AML-193 (cell line): ENCODE data around the gene CRTAC1.
A peak's percentile ranks its signal among the peaks of the same experiment; 100 is the strongest.

Experiments
- DNase-seq, 2 experiments: peaks; one replicate each; lab custom pipeline; 2025; lab: John Stamatoyannopoulos, UW

The CRTAC1 gene

GRCh38 chr10:98030093-98030821 is at the start of gene CRTAC1:
TSS of gene CRTAC1 (minus strand) at chr10:98030621. CDS start at chr10:98030472, 149 bp downstream.
- DNase-seq, result no peak

GRCh38 chr10:98078774-98079173 is 48.4 kb upstream of the CRTAC1 start:
- DNase-seq, result no peak

GRCh38 chr10:98077223-98077622 is 46.8 kb upstream of the CRTAC1 start:
- no peak for DNase-seq

GRCh38 chr10:98076086-98076485 is 45.7 kb upstream of the CRTAC1 start:
- peak; percentile 48 to 59 for DNase-seq

GRCh38 chr10:98074315-98074911 is 44.0 kb upstream of the CRTAC1 start:
- no peak for DNase-seq

- DNase-seq, result no peak
Observed at GRCh38 chr10:98067165-98067564, 36.7 kb upstream of the CRTAC1 start.

- no peak for DNase-seq
Observed at GRCh38 chr10:98063740-98064027, 33.3 kb upstream of the CRTAC1 start.

- DNase-seq, result no peak
Observed at GRCh38 chr10:98062424-98062823, 32.0 kb upstream of the CRTAC1 start.

GRCh38 chr10:98060079-98060478 is 29.7 kb upstream of the CRTAC1 start:
- DNase-seq, result no peak

- DNase-seq, result no peak
Observed at GRCh38 chr10:98058295-98058694, 27.9 kb upstream of the CRTAC1 start.

- no peak for DNase-seq
Observed at GRCh38 chr10:98055841-98056516, 25.6 kb upstream of the CRTAC1 start.

- no peak for DNase-seq
Observed at GRCh38 chr10:98047009-98047741, 16.8 kb upstream of the CRTAC1 start.

- peak; percentile 18 to 31 for DNase-seq
Observed at GRCh38 chr10:98045785-98046389, 15.5 kb upstream of the CRTAC1 start.

- DNase-seq, result peak; percentile 38 to 44
Observed at GRCh38 chr10:98041352-98042043, 11.1 kb upstream of the CRTAC1 start.

- DNase-seq, result no peak
Observed at GRCh38 chr10:98039690-98040381, 9.4 kb upstream of the CRTAC1 start.

- no peak for DNase-seq
Observed at GRCh38 chr10:98038288-98038687, 7.9 kb upstream of the CRTAC1 start.

- no peak for DNase-seq
Observed at GRCh38 chr10:98035599-98035998, 5.2 kb upstream of the CRTAC1 start.

GRCh38 chr10:98033515-98033914 is 3.1 kb upstream of the CRTAC1 start:
- no peak for DNase-seq

- DNase-seq, result no peak
Observed at GRCh38 chr10:98031440-98031839, 1.0 kb upstream of the CRTAC1 start.

- DNase-seq, result no peak
Observed at GRCh38 chr10:98030991-98031431, 590 bp upstream of the CRTAC1 start.
